ENCODE results near the gene RAD18.

The RAD18 gene

GRCh38 chr3:8968375-8968882 is 5.2 kb upstream of the RAD18 start:
- no peak overlapping the region for H3K4me3 ChIP-seq (ENCODE audit: control insufficient read depth, low read depth, low read length)

GRCh38 chr3:8967553-8967952 is 4.3 kb upstream of the RAD18 start:
- DNase-seq (ENCODE audit: low read depth), result no peak
- TF ChIP-seq CTCF (conservative IDR thresholded peaks at IDR 0.05; ENCODE audit: control insufficient read depth, insufficient read depth, low read depth, low read length), result no peak
- no peak overlapping the region for H3K4me3 ChIP-seq (ENCODE audit: control insufficient read depth, low read depth, low read length)

More at GRCh38 chr3:8968375-8968882, 5.2 kb upstream of the RAD18 start:
- TF ChIP-seq CTCF (conservative IDR thresholded peaks at IDR 0.05; ENCODE audit: control insufficient read depth, insufficient read depth, low read depth, low read length), result no peak
- no peak for DNase-seq (ENCODE audit: low read depth)

GRCh38 chr3:8966820-8967348 is 3.6 kb upstream of the RAD18 start:
- TF ChIP-seq CTCF (conservative IDR thresholded peaks at IDR 0.05; ENCODE audit: control insufficient read depth, insufficient read depth, low read depth, low read length), result no peak
- no peak for DNase-seq (ENCODE audit: low read depth)

GRCh38 chr3:8966150-8966819 is 3.0 kb upstream of the RAD18 start:
- DNase-seq (ENCODE audit: low read depth), result no peak
- no peak for TF ChIP-seq CTCF (conservative IDR thresholded peaks at IDR 0.05; ENCODE audit: control insufficient read depth, insufficient read depth, low read depth, low read length)
- H3K4me3 ChIP-seq (ENCODE audit: control insufficient read depth, low read depth, low read length), result no peak overlapping the region

More at GRCh38 chr3:8966820-8967348, 3.6 kb upstream of the RAD18 start:
- no peak overlapping the region for H3K4me3 ChIP-seq (ENCODE audit: control insufficient read depth, low read depth, low read length)

GRCh38 chr3:8964436-8965370 is 1.4 kb upstream of the RAD18 start:
- no peak for TF ChIP-seq CTCF (conservative IDR thresholded peaks at IDR 0.05; ENCODE audit: control insufficient read depth, insufficient read depth, low read depth, low read length)
- peak; percentile 84 for DNase-seq (ENCODE audit: low read depth)
- no peak overlapping the region for H3K4me3 ChIP-seq (ENCODE audit: control insufficient read depth, low read depth, low read length)

- no peak for TF ChIP-seq CTCF (conservative IDR thresholded peaks at IDR 0.05; ENCODE audit: control insufficient read depth, insufficient read depth, low read depth, low read length)
- DNase-seq (ENCODE audit: low read depth), result peak; percentile 22
- H3K4me3 ChIP-seq (ENCODE audit: control insufficient read depth, low read depth, low read length), result peak overlapping the region; percentile 88
Observed at GRCh38 chr3:8962226-8962861, 928 bp downstream of the RAD18 start.
